K562 (cell line): ENCODE results near the gene SDK1. TPM values are rescaled to one million over a fixed set of nuclear protein-coding genes. Genes with fewer than 3 reads are reported as not detected.

Experiments
- ATAC-seq: fragments of 200-7000 bp; cut with Tn5 transposase; 3 replicates; pipeline ENCODE4 v1.9.1; 2020; ENCODE audit warnings: moderate library complexity
- BruUV-seq: library from RNA; stranded (reverse); fragments of 400-500 nt; replicated peaks from 2 replicates; lab custom pipeline; 2021; lab: Mats Ljungman, UMichigan
- CTCF ChIA-PET: fragments of 300-600 bp; formaldehyde crosslinking; extraction: SDS; loops from one replicate; lab custom pipeline; 2021; ENCODE audit warnings: low intra/inter-chr PET ratio; lab: Yijun Ruan, JAX
- POLR2A ChIA-PET: fragments of 300-600, 350-650 bp; sonication (Branson Sonifier 250); formaldehyde crosslinking; extraction: SDS; loops from one replicate; lab custom pipeline; 2021; ENCODE audit warnings: antibody characterized with exemption, inconsistent platforms; lab: Yijun Ruan, JAX
- DNase-seq, 4 experiments: peaks; one replicate each; pipeline versions ENCODE4 v3.0.0 to v3.0.0-alpha.2; 2011 to 2018; ENCODE audit warnings: low spot score in 3 of 4, mixed read lengths in 3 of 4; ENCODE audit errors: extremely low read depth in 1 of 4
- FAIRE-seq: peaks from 2 replicates; lab custom pipeline; 2011; peaks lifted over from hg19 to GRCh38; lab: Jason Lieb, UNC
- H2AFZ ChIP-seq: 2 replicates; pipeline ENCODE4 v1.6.0; 2011; ENCODE audit warnings: low read depth, low read length, control low read depth, inconsistent platforms
- H3K27ac ChIP-seq: fragments of 200-600 bp; 3 replicates; pipeline ENCODE4 v1.8.0; 2011; ENCODE audit warnings: low read depth, mild to moderate bottlenecking, control low read depth, inconsistent platforms, low read length, moderate library complexity, mixed read lengths; ENCODE audit errors: extremely low read depth
- H3K27me3 ChIP-seq, 2 experiments: fragments of 300-600 bp in 1 of 2; 2 replicates in 1 of 2; 3 replicates in 1 of 2; pipeline versions ENCODE4 v1.6.0 to v1.8.0; 2011; ENCODE audit warnings: inconsistent platforms in 2 of 2, low read length in 2 of 2, mild to moderate bottlenecking in 1 of 2, mixed read lengths in 1 of 2, moderate library complexity in 1 of 2; ENCODE audit not compliant: control insufficient read depth in 2 of 2, insufficient read depth in 2 of 2
- H3K36me3 ChIP-seq: fragments of 300-600 bp; 3 replicates; pipeline ENCODE4 v1.8.0; 2011; ENCODE audit warnings: mild to moderate bottlenecking, low read length, inconsistent platforms; ENCODE audit not compliant: control insufficient read depth, insufficient read depth
- H3K4me1 ChIP-seq, 2 experiments: fragments of 200-600 bp in 1 of 2; replicated peaks in 1 of 2; 2 replicates in 1 of 2; 3 replicates in 1 of 2; pipeline versions ENCODE4 v1.5.1 to v1.8.0; 2011; ENCODE audit warnings: inconsistent platforms in 2 of 2, low read length in 2 of 2, mild to moderate bottlenecking in 1 of 2, mixed read lengths in 1 of 2, moderate library complexity in 1 of 2; ENCODE audit not compliant: control insufficient read depth in 2 of 2, insufficient read depth in 2 of 2
- H3K4me2 ChIP-seq: 2 replicates; pipeline ENCODE4 v1.6.1; 2011; ENCODE audit warnings: low read length, control low read depth, inconsistent platforms, mixed read lengths; ENCODE audit not compliant: insufficient read depth
- H3K4me3 ChIP-seq: fragments of 200-600 bp; sonication (generic), shearing (Covaris generic); 2 replicates; pipeline ENCODE4 v1.5.1; 2016; ENCODE audit warnings: control low read depth, inconsistent platforms
- H3K79me2 ChIP-seq: fragments of 200-600 bp; 3 replicates; pipeline ENCODE4 v1.8.0; 2011; ENCODE audit warnings: low read length, inconsistent platforms; ENCODE audit not compliant: control insufficient read depth, insufficient read depth
- H3K9ac ChIP-seq, 2 experiments: 2 replicates each; pipeline versions ENCODE4 v1.6.0 to v1.6.1; 2011; ENCODE audit warnings: low read depth in 2 of 2, low read length in 2 of 2, control low read depth in 1 of 2, inconsistent platforms in 1 of 2, mild to moderate bottlenecking in 1 of 2, mixed read lengths in 1 of 2; ENCODE audit not compliant: insufficient read depth in 1 of 2
- H3K9me1 ChIP-seq: one replicate; pipeline ENCODE4 v1.6.0; 2011; ENCODE audit warnings: inconsistent platforms, mild to moderate bottlenecking, low read length, moderate library complexity; ENCODE audit not compliant: control insufficient read depth, insufficient read depth
- H3K9me3 ChIP-seq: replicated peaks from 2 replicates; pipeline ENCODE4 v1.5.1; 2011; ENCODE audit warnings: low read depth, low read length, inconsistent platforms; ENCODE audit not compliant: control insufficient read depth, insufficient read depth
- H4K20me1 ChIP-seq: replicated peaks from 2 replicates; pipeline ENCODE4 v1.6.1; 2011; ENCODE audit warnings: low read length, inconsistent platforms, mixed read lengths; ENCODE audit not compliant: control insufficient read depth, insufficient read depth
- CBX8 ChIP-seq: fragments of 200-600 bp; sonication (generic); IDR thresholded peaks from 2 replicates; pipeline ENCODE4 v1.6.1; 2012; ENCODE audit warnings: borderline replicate concordance, mixed run types, low read depth, mild to moderate bottlenecking, moderate library complexity, mixed read lengths, low read length, control low read depth, inconsistent platforms; ENCODE audit not compliant: poor library complexity, severe bottlenecking; ENCODE audit errors: extremely low read depth
- MXI1 ChIP-seq: IDR thresholded peaks from 2 replicates; pipeline ENCODE4 v1.6.1; 2011; ENCODE audit warnings: low read depth, mild to moderate bottlenecking, improper control_type of control experiment, low read length
- NCOR1 ChIP-seq: fragments of 450-650 bp; IDR thresholded peaks from 2 replicates; pipeline ENCODE4 v1.6.1; 2016; ENCODE audit warnings: mild to moderate bottlenecking, moderate library complexity
- NR2C2 ChIP-seq, 2 experiments: fragments of 200-800 bp in 1 of 2; sonication (Bioruptor generic) in 1 of 2; sonication (generic) in 1 of 2; formaldehyde crosslinking in 1 of 2; IDR thresholded peaks; 2 replicates each; pipeline versions ENCODE4 v1.6.1 to v1.8.0; 2016 to 2022; ENCODE audit warnings: mild to moderate bottlenecking in 1 of 2, missing compliant biosample characterization in 1 of 2, missing genetic modification characterization in 1 of 2, missing genetic modification reagents in 1 of 2
- PML ChIP-seq: IDR thresholded peaks from 2 replicates; pipeline ENCODE4 v1.6.1; 2012; ENCODE audit warnings: low read length, inconsistent platforms
- RFX1 ChIP-seq: fragments of 450-650 bp; IDR thresholded peaks from 2 replicates; pipeline ENCODE4 v1.6.1; 2016; ENCODE audit warnings: mild to moderate bottlenecking, moderate library complexity
- RHOXF2B ChIP-seq: fragments of 250-450 bp; sonication (Bioruptor Pico); conservative IDR thresholded peaks from 2 replicates; pipeline ENCODE4 v1.5.1; 2021
- SIX5 ChIP-seq, 2 experiments: IDR thresholded peaks; 2 replicates each; pipeline ENCODE4 v1.6.1; 2011; ENCODE audit warnings: low read length in 2 of 2, borderline replicate concordance in 1 of 2, low read depth in 1 of 2, mild to moderate bottlenecking in 1 of 2, moderate library complexity in 1 of 2; ENCODE audit not compliant: insufficient read depth in 1 of 2
- TFAM ChIP-seq: fragments of 250-450 bp; sonication (Bioruptor Pico); conservative IDR thresholded peaks from 2 replicates; pipeline ENCODE4 v1.5.0; 2021; ENCODE audit warnings: mild to moderate bottlenecking, moderate library complexity
- WGBS: fragments of 100-300 bp; shearing (Covaris generic); methylation state at CpG from one replicate; pipeline ENCODE4 v1.1.6; 2016; ENCODE audit warnings: low coverage, mixed read lengths; ENCODE audit not compliant: insufficient coverage; ENCODE audit errors: missing lambda C conversion rate; 5-methylcytosine and 5-hydroxymethylcytosine counted together
- in situ Hi-C: fragments of 300-500 bp; cut with MboI; formaldehyde crosslinking; loops from 4 replicates; pipeline ENCODE4 v1.15.0; 2018; ENCODE audit warnings: inconsistent platforms, mixed read lengths
- intact Hi-C: fragments of 100-400 bp; cut with micrococcal nuclease; formaldehyde crosslinking; loops from 2 replicates; pipeline ENCODE4 v1.14.2; 2022
- polyA plus RNA-seq, 8 experiments: library from polyadenylated mRNA; depleted of rRNA in 4 of 8; stranded (reverse) in 5 of 8; unstranded in 3 of 8; fragments of >200 nt; fragmentation: Nextera tagmentation in 2 of 8; fragmentation: Illumina TruSeq in 1 of 8; extraction: Ambion mirVana in 2 of 8; extraction: Trizol in 1 of 8; gene quantifications; 2 replicates each; pipeline versions ENCODE4 v1.2.1 to v1.2.3, GENCODE V29; 2011 to 2014; ENCODE audit warnings: inconsistent platforms in 1 of 8, missing spikeins in 1 of 8
- total RNA-seq, 7 experiments: library from RNA; depleted of rRNA in 6 of 7; stranded (reverse); fragments of >200 nt in 6 of 7; fragmentation: Illumina TruSeq in 2 of 7; extraction: Trizol in 2 of 7; gene quantifications; 2 replicates each; pipeline versions ENCODE4 v1.2.1 to v1.2.3, GENCODE V29; 2011 to 2021; ENCODE audit warnings: low replicate concordance in 1 of 7
- TF ChIP-seq, protein P1 (sequence below): IDR thresholded peaks from 2 replicates; pipeline ENCODE4 v1.6.1; 2011; ENCODE audit not compliant: insufficient read length; ENCODE audit errors: extremely low read depth
- TF ChIP-seq, protein P2 (sequence below): fragments of 450-650 bp; IDR thresholded peaks from 2 replicates; pipeline ENCODE4 v1.7.0; 2016; ENCODE audit warnings: borderline replicate concordance
- TF ChIP-seq, protein P3 (sequence below): fragments of 250-450 bp; sonication (Bioruptor Pico); IDR thresholded peaks from 2 replicates; pipeline ENCODE4 v1.4.0; 2020

SDK1 gene
- total and polyA plus RNA-seq, 9 of the 15 experiments (the other 6 are each of a cell fraction or from before 2014, with no cell fraction given) = 0.16 TPM; not detected in 8

DNA sequence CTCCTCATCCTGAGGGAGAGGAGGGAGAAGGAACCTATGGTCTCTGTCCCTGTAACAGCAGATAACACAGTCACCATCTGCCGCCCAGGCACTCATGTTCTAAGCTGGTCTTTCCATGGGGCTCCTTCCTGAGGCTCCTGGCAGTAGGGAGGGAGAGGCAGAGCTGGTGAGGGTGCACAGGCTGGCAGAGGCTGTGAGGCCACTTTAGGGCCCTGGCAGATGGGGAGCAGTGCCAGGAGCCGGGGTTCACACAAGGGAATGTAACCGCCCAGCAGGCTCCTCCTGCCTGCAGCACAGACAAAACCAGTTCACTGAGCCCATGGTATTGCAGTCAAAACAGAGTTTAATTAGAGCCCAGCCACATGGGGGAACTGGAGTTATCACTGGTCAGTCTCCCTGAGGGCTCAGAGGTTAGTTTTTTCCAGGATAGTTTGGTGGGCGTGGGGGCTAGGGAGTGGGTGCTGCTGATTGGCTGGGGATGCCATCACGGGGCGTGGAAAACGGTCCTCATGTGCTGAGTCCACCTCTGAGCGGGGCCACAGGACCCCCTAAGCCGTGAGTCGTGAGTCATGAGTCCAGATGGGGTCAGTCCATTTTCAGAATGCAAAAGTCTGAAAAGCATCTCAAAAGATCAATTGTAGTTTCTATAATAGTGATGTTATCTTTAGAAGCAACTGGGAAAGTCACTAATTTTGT is 881.7 kb downstream of the SDK1 start:
- no TSS peak for BruUV-seq
- H3K4me2 ChIP-seq = no peak overlapping the region
- no peaks in the 10 kb centered on the region for H4K20me1 ChIP-seq
- no peaks in the 10 kb centered on the region for H3K4me1 ChIP-seq
- intact Hi-C loops = no loop called here
- no peak overlapping the region for H2AFZ ChIP-seq
- H3K79me2 ChIP-seq = no peaks in the 10 kb centered on the region
- H3K9me3 ChIP-seq = no peaks in the 10 kb centered on the region
- ChIA-PET POLR2A (no interaction called here), CTCF (no interaction called here)
- peaks cover 0 to 40% of the 10 kb centered on the region in 2 experiments; a peak in 2 of 5 replicates for H3K27me3 ChIP-seq
- no peak for FAIRE-seq
- in situ Hi-C loops = no loop called here
- 4% methylated on average over 10 of the region's 10 CpGs for WGBS
- no peak for DNase-seq
- ATAC-seq = no peak
- H3K27ac ChIP-seq = no peak overlapping the region
- no peak overlapping the region for H3K9ac ChIP-seq
- H3K36me3 ChIP-seq = no peaks in the 10 kb centered on the region
- H3K9me1 ChIP-seq = no peaks in the 10 kb centered on the region
- no peak overlapping the region for H3K4me3 ChIP-seq
- no peak for TF ChIP-seq TFAM
- no peak for TF ChIP-seq MXI1
- TF ChIP-seq NR2C2 (CRISPR knock-in tag; IDR thresholded peaks at IDR 0.05) = no peak
- TF ChIP-seq NR2C2 (tag; IDR thresholded peaks at IDR 0.05) = no peak
- no peak for TF ChIP-seq RHOXF2B (CRISPR knock-in tag)
- TF ChIP-seq NCOR1 = no peak
- TF ChIP-seq, protein P1, sequence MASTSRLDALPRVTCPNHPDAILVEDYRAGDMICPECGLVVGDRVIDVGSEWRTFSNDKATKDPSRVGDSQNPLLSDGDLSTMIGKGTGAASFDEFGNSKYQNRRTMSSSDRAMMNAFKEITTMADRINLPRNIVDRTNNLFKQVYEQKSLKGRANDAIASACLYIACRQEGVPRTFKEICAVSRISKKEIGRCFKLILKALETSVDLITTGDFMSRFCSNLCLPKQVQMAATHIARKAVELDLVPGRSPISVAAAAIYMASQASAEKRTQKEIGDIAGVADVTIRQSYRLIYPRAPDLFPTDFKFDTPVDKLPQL = no peak
- TF ChIP-seq, protein P2, sequence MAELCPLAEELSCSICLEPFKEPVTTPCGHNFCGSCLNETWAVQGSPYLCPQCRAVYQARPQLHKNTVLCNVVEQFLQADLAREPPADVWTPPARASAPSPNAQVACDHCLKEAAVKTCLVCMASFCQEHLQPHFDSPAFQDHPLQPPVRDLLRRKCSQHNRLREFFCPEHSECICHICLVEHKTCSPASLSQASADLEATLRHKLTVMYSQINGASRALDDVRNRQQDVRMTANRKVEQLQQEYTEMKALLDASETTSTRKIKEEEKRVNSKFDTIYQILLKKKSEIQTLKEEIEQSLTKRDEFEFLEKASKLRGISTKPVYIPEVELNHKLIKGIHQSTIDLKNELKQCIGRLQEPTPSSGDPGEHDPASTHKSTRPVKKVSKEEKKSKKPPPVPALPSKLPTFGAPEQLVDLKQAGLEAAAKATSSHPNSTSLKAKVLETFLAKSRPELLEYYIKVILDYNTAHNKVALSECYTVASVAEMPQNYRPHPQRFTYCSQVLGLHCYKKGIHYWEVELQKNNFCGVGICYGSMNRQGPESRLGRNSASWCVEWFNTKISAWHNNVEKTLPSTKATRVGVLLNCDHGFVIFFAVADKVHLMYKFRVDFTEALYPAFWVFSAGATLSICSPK = no peak
- no peak for TF ChIP-seq SIX5 (IDR thresholded peaks at IDR 0.05; ENCODE audit: borderline replicate concordance in 1 of 2, insufficient read depth in 1 of 2, low read depth in 1 of 2, low read length in 2 of 2)
- TF ChIP-seq, protein P3, sequence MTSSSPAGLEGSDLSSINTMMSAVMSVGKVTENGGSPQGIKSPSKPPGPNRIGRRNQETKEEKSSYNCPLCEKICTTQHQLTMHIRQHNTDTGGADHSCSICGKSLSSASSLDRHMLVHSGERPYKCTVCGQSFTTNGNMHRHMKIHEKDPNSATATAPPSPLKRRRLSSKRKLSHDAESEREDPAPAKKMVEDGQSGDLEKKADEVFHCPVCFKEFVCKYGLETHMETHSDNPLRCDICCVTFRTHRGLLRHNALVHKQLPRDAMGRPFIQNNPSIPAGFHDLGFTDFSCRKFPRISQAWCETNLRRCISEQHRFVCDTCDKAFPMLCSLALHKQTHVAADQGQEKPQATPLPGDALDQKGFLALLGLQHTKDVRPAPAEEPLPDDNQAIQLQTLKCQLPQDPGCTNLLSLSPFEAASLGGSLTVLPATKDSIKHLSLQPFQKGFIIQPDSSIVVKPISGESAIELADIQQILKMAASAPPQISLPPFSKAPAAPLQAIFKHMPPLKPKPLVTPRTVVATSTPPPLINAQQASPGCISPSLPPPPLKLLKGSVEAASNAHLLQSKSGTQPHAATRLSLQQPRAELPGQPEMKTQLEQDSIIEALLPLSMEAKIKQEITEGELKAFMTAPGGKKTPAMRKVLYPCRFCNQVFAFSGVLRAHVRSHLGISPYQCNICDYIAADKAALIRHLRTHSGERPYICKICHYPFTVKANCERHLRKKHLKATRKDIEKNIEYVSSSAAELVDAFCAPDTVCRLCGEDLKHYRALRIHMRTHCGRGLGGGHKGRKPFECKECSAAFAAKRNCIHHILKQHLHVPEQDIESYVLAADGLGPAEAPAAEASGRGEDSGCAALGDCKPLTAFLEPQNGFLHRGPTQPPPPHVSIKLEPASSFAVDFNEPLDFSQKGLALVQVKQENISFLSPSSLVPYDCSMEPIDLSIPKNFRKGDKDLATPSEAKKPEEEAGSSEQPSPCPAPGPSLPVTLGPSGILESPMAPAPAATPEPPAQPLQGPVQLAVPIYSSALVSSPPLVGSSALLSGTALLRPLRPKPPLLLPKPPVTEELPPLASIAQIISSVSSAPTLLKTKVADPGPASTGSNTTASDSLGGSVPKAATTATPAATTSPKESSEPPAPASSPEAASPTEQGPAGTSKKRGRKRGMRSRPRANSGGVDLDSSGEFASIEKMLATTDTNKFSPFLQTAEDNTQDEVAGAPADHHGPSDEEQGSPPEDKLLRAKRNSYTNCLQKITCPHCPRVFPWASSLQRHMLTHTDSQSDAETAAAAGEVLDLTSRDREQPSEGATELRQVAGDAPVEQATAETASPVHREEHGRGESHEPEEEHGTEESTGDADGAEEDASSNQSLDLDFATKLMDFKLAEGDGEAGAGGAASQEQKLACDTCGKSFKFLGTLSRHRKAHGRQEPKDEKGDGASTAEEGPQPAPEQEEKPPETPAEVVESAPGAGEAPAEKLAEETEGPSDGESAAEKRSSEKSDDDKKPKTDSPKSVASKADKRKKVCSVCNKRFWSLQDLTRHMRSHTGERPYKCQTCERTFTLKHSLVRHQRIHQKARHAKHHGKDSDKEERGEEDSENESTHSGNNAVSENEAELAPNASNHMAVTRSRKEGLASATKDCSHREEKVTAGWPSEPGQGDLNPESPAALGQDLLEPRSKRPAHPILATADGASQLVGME (CRISPR knock-in tag) = no peak
- TF ChIP-seq PML = no peak
- no peak for TF ChIP-seq CBX8
- TF ChIP-seq RFX1 = no peak
